ENCODE results near the gene CAMK2D.

The CAMK2D gene

GRCh38 chr4:113635739-113636437 is 125.7 kb downstream of the CAMK2D start:
- Histone ChIP-seq H3K4me1 (ENCODE audit: control insufficient read depth in 1 of 2, insufficient read depth in 1 of 2, low read depth in 1 of 2, low read length in 1 of 2) (no peaks in the 10 kb centered on the region), H3K36me3 (no peaks in the 10 kb centered on the region), H3K27me3 (no peaks in the 10 kb centered on the region), H3K4me3 (ENCODE audit: low read depth in 1 of 2, low read length in 1 of 2) (no peak overlapping the region), H3K9me3 (no peaks in the 10 kb centered on the region), H3K27ac (no peak overlapping the region)
- TF ChIP-seq CTCF (IDR thresholded peaks at IDR 0.05), result no peak

GRCh38 chr4:113634081-113634969 is 127.2 kb downstream of the CAMK2D start:
- Histone ChIP-seq H3K4me1 (ENCODE audit: control insufficient read depth in 1 of 2, insufficient read depth in 1 of 2, low read depth in 1 of 2, low read length in 1 of 2) (no peaks in the 10 kb centered on the region), H3K27me3 (no peaks in the 10 kb centered on the region), H3K27ac (no peak overlapping the region), H3K9me3 (no peaks in the 10 kb centered on the region), H3K36me3 (no peaks in the 10 kb centered on the region), H3K4me3 (ENCODE audit: low read depth in 1 of 2, low read length in 1 of 2) (no peak overlapping the region)
- TF ChIP-seq CTCF (IDR thresholded peaks at IDR 0.05), result no peak

- Histone ChIP-seq H3K9me3 (no peaks in the 10 kb centered on the region), H3K4me3 (ENCODE audit: low read depth in 1 of 2, low read length in 1 of 2) (no peak overlapping the region), H3K36me3 (no peaks in the 10 kb centered on the region), H3K27ac (no peak overlapping the region), H3K27me3 (no peaks in the 10 kb centered on the region), H3K4me1 (ENCODE audit: control insufficient read depth in 1 of 2, insufficient read depth in 1 of 2, low read depth in 1 of 2, low read length in 1 of 2) (no peaks in the 10 kb centered on the region)
- TF ChIP-seq CTCF (IDR thresholded peaks at IDR 0.05), result no peak
Observed at GRCh38 chr4:113633467-113633866, 128.1 kb downstream of the CAMK2D start.

- TF ChIP-seq CTCF (IDR thresholded peaks at IDR 0.05), result no peak
- no peak overlapping the region for H3K27ac ChIP-seq
- no peaks in the 10 kb centered on the region for H3K36me3 ChIP-seq
- no peaks in the 10 kb centered on the region for H3K4me1 ChIP-seq (ENCODE audit: control insufficient read depth in 1 of 2, insufficient read depth in 1 of 2, low read depth in 1 of 2, low read length in 1 of 2)
- H3K9me3 ChIP-seq, result no peaks in the 10 kb centered on the region
- H3K4me3 ChIP-seq (ENCODE audit: low read depth in 1 of 2, low read length in 1 of 2), result no peak overlapping the region
- H3K27me3 ChIP-seq, result no peaks in the 10 kb centered on the region
Observed at GRCh38 chr4:113628711-113629110, 132.8 kb downstream of the CAMK2D start.

- Histone ChIP-seq H3K9me3 (no peaks in the 10 kb centered on the region), H3K4me1 (ENCODE audit: control insufficient read depth in 1 of 2, insufficient read depth in 1 of 2, low read depth in 1 of 2, low read length in 1 of 2) (no peaks in the 10 kb centered on the region), H3K4me3 (ENCODE audit: low read depth in 1 of 2, low read length in 1 of 2) (no peak overlapping the region), H3K27ac (no peak overlapping the region), H3K27me3 (no peaks in the 10 kb centered on the region), H3K36me3 (no peaks in the 10 kb centered on the region)
- TF ChIP-seq CTCF (IDR thresholded peaks at IDR 0.05), result no peak
Observed at GRCh38 chr4:113627321-113627720, 134.2 kb downstream of the CAMK2D start.
